NCI-H1694 treated with DMSO at 0.1 percent for 48 hours (cell line): Measurements from ENCODE around the gene PARP1.
"Not testable (repeated sequence)": the region's sequence is repeated elsewhere in the genome, so short reads cannot be mapped to it uniquely, and the experiment has no call there.

ENCODE experiments used
- DNase-seq: peaks from one replicate; lab custom pipeline; 2025; lab: John Stamatoyannopoulos, UW

PARP1 gene

DNA sequence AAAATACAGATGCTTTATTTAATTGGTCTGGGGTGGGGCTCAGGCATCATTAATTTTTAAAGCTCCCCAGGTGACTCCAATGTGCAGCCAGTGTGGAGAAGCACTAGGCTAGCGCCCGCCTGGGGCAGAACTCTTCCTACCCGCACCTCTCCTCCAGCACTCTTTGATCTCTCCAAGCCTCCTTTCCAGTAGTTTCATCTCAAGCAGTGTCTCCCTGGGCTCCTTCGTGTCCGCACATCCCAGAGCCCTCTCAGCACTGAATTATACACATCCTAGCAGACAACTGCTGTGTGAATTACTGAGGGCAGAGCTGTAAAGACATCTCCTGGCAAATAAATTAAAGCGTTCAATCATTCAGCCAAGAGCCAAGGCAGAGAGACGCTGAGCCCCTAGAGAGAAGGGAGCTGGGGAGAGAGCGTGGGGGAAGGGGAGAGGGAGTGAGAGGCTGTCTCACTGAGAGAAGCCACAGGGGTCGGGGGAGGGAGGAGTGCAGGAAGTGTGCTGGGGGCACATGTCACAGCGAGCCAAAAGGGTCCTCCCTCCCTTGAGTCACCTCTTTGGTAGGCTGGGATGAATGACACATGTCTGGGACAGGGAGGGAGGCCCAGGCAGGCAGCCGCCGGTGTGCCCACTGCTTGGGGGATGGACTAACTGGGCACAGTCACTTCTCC is 21.0 kb upstream of the PARP1 start:
- no peak for DNase-seq

DNA sequence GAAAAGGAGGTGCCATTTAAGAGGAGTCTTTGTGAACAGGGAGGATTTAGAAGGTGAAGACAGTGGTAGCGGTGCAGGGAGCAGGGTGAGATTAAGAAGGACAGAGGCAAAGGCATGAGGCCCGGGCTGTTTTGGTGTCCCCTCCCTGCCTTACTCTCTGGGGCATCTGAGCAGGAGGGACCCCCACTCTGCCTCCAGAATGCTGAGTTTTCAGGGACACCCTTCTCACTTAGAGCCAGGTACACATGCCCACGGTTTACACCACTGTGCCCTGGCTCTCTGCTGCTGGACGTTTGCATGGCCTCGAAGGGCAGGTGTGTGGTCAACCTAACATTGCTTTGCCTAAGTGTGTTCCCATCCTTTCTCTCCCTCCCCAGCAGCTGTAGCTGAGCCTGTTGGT is 20.5 kb upstream of the PARP1 start:
- DNase-seq, result no peak

DNA sequence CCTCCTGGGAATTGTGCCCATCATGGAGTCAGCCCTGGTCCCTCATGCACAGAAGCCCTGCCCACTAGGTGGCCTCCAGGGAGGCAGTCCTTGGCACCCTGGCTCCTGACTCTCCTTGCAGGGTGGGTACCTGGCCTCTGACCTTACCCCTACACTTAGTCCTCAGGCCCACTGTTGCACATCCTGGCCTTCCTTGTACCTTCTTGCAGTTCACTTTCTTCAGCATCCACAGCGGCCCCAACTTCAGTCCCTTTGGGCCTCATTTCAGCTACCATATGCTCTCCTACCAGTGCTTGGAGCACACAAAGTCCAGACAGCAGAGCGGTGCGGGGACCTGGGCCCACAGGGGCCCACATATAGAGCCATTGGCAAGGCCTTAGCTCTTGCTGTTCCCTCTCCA is 19.2 kb upstream of the PARP1 start:
- DNase-seq, result no peak

DNA sequence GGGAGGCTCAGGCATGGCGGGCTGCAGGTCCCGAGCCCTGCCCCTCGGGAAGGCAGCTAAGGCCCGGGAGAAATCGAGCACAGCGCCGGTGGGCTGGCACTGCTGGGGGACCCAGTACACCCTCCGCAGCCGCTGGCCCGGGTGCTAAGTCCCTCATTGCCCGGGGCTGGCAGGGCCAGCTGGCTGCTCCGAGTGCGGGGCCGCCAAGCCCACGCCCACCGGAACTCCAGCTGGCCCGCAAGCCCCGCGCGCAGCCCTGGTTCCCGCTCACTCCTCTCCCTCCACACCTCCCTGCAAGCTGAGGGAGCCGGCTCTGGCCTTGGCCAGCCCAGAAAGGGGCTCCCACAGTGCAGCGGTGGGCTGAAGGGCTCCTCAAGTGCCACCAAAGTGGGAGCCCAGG is 18.5 kb upstream of the PARP1 start:
- not testable (repeated sequence) for DNase-seq

DNA sequence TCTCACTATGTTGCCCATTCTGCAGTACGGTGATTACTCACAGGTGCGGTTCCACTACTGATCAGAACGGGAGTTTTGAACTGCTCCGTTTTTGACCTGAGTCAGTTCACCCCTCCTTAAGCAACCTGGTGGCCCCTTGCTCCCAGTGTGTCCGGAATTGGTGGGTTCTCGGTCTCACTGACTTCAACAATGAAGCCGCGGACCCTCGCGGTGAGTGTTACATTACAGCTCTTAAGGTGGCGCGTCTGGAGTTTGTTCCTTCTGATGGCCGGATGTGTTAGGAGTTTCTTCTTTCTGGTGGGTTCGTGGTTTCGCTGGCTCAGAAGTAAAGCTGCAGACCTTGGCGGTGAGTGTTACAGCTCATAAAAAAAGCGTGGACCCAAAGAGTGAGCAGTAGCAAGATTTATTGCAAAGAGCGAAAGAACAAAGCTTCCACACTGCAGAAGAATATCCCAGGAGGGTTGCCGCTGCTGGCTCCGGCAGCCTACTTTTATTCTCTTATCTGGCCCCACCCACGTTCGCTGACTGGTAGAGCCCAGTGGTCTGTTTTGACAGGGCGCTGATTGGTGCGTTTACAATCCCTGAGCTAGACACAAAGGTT is 17.6 kb upstream of the PARP1 start:
- no peak for DNase-seq

DNA sequence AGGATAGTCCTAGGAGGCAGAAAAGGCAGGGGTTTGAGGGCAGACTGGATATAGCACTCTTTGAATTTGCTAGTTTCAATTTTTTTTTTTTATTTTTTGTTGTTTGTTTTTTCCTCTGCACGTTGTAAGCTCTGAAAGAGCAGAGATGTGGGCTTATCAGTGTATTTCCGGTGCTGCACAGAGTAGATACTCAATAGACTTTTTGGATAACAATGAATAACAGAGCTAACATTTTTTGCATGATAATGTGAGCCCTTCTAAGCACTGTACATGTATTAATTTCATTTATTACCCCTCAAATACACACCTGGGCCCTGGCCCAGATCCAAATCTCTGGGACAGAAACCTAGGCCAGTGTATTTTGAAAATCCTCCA is 17.1 kb upstream of the PARP1 start:
- DNase-seq, result no peak

DNA sequence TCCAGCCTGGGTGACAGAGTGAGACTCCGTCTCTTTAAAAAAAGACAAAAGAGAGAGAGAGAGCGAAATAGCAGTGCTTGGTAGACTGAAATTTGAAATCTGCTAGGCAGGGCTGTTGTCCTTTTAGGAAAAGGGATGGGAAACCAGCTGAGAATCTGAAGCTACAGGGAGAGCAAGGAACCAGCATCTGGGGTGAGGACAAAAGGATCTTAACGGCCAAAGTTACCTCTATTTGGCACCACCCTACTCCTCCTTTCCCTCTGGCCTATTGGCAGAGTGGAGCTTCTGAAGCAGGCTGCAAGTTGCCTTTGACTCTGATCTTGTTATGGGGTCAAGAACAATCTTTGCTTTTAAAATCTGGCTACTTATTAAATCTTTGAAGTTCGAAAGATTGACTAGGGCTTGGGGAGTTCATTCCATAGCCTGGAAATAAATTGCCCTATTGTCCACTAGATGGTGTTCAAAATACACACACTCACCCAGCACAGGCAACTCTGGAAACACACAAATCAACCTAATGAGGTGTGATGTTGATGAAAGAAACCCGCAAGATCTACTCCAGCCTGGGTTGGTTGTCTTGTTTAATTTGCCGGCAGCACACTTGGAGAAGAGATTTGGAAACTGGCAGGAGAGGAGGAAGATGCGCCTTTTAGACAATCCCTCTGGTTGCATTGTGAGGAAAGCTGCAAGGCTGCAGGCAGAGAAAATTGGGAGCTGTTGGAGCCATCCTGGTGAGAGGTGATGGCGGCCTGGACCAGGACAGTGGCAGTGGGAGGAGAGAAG is 16.5 kb upstream of the PARP1 start:
- peak; percentile 72 for DNase-seq

DNA sequence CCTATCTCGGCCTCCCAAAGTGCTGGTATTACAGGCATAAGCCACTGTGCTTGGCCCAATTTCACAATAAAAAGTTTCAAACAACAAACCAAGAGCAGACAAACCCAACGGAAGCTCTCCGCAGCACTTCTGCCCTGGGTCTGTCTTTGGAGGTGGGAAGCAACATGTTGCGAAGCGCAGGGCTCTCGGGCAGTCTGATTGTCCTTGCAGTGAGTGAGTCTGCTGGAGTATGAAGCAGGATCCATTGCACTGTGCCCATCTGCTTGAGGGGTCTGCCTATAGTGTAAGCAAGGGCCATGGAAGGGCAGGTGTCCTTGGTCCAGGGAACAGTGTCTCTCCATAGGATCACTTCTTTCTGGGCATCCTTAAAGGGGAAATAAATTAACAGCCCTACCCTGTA is 14.6 kb upstream of the PARP1 start:
- DNase-seq, result no peak

DNA sequence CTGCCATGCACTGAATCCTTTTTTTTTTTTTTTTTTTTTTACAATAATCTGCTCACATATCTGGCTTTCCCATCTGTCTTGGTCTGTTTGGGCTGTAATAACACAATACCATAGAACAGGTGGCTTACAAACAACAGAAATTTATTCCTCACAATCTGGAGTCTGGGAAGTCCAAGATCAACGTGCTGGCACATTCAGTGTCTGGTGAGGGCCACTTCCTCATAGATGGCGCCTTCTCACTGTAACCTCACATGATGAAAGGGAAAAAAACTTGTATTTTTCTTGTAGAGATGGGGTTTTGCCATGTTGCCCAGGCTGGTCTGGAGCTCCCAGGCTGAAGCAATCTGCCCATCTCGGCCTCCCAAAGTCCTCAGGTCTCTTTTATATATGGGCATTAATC is 13.0 kb upstream of the PARP1 start:
- no peak for DNase-seq

DNA sequence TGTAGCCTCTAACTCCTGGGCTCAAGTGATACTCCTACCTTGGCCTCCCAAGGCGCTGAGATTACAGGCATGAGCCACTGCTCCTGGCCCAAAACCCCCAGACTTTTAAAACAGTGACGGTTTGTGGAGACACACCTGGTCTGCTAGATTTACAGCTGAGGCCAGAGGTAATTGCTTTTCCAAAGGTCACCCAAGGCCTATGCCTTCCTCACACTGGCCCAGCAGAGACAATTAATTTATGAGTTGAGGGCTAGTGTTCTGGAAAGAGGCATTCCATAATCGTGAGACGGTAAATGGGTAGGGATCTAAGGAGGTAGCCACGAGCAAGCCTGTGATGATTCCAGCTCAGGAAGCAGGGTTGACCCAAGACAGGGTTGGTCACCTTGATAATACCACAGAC is 12.4 kb upstream of the PARP1 start:
- no peak for DNase-seq

DNA sequence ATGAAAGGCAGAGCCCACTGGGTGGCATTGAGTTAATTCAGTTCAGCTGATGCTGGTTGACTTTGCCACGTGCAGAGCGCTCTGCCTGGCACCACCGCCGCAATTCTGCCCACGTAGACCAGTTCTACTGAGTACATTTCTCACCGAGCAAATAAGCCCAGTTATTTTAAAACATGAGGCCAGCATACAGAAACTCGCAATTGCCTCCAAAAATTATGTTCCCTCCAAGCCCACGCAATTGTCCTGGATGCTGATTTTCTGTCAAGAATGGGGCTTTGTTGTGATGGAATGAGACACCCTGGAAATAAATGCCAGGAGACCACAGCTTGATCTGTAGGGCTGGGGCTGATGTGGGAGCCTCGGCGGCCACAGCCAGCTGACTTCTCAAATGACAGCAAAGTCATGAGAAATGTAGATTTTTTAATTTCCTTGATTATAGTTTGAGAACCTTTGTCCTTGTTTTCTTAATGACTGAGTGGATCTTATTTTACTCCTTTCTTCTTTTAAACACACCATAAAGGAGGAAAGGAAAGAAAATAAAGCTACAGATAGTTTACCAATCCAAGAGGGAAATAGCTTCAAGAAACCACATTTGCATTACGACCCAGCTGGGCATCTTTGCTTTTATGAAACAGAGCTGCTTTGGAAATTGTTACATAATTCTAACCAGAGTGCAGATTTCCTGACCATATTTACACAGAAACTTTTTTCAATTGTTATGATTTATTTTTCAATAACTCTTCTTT is 11.6 kb upstream of the PARP1 start:
- no peak for DNase-seq

DNA sequence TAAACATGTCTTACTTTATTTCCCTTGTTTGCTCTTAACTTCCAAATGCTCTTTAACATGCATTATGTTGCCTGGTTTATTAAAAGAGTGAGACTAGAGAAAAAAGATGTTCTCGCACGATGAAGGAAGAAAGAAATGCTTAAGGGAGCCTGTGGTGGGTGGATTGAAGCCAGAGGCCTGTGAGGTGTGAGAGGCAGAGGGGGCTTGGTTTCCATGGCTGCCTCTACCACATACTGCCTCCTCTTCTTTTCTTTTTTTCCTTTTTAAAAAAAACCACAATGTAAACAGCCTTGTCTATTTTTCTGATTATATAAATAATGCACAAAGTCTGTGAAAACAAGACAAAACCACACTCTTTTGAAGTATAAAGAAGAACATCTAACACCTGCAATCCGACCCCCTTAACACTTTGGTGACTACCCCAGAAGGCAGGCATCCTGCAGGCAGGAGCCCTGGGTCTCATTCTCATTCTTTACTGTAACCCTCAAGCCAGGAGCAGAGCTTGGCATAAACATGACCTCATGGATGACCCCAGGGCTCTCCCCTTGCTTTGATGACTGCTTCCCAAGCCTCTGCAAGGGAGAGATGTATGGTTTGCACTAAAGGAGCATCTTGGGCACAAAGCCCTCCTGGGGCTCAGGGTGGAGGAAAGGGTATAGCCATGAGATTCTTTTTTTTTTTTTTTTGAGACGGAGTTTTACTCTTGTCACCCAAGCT is 10.1 kb upstream of the PARP1 start:
- DNase-seq, result no peak

DNA sequence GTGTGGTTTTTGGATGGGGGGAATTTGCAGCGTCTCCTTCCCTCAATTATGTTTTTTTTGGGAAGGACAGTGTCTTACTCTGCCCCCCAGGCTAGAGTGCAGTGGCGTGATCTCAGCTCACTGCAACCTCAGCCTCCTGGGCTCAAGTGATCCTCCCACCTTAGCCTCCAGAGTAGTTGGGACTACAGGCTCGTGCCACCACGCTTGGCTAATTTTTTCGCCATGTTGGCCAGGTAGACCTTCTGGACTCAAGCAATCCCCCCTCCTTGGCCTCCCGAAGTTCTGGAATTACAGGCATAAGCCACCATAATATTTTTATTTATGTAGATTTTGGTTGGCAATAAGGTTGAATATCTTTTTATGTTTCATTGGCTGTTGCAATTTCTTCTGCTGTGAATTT is 9.5 kb upstream of the PARP1 start:
- DNase-seq, result no peak

DNA sequence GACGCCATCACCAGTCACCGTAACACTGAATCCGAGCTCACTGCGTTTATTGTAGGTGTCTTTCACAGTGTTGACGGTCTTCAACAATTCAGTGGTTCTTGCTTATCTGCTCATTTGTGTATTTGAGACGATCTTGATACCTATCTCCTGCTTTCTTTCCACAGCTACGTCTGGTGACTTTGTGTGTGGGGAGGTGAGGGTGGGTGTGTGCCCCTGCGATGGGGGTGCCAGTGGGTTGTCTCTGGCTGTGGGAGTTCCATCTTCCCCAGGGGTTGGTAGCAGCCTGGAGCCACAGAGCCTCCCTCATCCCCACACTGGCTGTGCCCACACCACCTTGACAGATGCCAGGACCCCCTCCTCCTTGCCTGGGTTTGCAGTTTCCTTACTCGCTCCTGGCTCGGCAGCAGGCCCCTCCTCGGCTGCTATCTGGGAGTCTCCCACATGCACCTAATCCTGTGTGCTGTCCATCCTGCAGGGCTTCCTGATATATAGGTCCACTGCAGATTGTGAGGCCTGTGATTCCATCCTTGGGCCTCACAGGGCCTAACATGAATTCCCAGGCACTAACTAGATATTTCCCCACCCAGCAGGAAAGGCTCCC is 6.3 kb upstream of the PARP1 start:
- DNase-seq, result no peak

DNA sequence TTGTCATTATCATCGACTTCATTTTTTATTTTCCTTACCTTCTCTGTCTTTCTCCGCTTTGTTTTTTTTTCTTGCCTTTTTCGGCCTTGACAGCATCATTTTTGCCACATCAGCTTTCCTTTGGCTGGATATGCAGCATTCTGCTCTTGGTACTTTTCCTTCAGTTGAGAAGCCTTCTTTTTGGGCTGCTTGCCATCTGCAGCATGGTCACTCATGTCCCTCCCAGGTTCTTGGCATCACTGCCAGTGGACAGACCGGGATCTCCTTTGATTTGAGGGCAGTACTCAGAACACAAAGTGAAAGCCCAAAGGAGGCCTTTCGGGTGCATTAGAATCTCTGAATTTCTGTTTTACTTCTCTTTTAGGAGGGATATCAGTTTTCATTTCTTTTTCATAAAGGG is 3.7 kb upstream of the PARP1 start:
- no peak for DNase-seq

DNA sequence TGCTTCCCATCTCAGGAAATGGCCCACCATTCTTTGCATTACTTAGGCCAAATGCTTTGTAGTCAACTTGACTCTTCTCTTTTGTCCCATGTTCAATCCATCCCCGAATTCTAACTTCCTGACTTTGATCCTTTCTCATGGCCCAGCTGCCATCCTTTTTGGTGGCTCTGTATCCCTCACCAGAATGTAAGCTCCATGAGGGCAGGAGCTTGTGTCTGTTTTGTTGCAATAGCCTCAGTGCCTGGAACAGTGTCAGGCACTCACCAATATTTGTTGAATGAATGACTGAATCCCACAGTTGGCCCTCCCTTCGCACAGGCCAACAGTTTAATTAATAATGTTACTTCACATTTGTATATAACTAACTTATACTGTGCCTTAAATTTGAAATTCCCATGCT is 3.1 kb upstream of the PARP1 start:
- no peak for DNase-seq

DNA sequence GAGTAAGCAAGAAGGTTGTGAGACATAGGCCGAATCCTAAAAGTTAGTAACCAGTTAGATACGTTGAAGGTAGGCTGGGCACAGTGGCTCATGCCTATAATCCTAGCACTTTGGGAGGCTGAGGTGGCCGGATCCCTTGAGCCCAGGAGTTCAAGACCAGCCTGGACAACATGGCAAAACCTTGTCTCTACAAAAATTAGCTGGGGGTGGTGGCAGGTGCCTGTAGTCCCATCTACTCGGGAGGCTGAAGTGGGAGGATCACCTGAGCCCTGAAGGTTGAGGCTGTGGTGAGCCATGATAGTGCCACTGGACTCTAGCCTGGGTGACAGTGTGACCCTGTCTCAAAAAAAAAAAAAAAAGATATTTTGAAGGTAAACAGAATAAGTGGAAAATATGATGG is 1.5 kb upstream of the PARP1 start:
- no peak for DNase-seq

DNA sequence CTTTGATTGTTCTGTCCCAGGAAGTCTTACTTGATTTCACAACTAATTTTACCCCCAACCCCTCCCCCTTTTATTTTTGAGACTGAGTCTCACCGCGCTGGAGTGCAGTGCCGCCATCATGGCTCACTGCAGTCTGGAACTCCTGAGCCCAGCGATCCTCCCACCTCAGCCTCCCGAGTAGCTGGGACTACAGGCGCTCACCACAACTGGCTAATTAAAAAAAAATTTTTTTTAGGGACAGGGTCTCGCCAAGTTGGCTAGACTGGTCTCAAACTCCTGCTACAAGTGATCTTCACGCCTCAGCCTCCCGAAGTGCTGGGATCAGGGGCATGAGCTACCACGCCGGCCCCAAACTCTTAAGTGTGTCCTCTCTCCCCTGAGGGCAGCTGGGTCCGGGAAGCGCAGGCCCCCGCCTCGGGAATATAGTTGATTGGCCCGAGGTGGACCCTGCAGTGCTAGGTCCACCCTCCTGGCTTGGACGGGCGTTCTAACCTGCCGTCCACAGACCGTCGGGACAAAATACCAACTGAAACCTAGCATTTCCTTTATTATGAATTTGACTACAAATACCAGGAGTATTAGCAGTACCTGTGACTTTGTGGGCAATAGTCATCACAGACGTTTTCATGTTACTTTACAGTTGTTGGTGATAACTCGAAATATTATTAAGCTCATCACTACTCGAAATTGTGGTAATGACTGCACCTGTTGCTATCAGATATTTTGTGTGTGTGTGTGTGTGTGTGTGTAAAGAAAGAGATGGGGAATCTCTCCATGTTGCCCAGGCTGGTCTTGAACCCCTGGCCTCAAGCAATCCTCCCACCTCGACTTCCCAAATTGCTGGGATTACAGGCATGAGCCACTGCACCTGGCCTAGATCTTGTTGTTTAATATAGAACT is 642 bp upstream of the PARP1 start:
- DNase-seq, result no peak

DNA sequence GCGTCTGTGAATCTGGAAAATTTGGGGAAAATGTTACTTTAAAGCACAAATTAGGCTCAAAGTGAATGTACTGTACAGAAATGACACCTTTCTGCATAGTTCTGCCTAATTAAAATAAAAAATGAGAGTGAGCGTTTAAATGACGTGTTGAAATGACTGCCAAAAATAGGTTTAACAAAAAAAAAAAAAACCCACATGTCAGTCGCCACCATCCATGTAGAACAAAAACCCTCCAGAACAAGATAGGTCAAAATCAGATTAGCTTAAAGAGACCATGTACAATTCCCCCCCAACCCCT is 745 bp downstream of the PARP1 start:
- DNase-seq, result no peak

DNA sequence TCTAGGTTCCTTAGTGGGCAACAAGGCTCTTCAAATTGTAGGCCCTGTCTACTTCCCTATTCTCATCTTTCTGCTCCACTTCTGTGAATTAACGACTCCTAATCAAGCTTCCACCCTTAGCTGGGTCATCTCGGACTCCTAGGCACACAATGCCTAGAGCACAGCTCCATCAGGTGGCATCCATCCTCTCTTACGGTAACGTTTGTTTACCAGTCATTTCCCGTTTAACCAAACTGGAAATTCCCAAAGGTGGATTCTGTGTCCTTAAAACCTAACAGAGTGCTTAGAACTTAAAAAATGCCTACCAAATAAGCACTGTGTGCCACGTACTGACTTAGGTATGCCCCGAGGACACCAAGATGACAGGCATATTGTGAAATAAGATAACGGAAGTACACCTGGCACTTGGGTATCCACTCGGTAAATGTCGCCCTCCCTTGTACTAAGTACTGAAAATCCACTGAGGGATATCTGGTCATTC is 1.5 kb downstream of the PARP1 start:
- DNase-seq, result no peak
